Kidney (tissue), 14 donors: ENCODE measurements around the gene MOB3A. TPM values are rescaled to one million over a fixed set of nuclear protein-coding genes. Genes with fewer than 3 reads are reported as not detected.

Experiments used
- DNase-seq, 5 donors: peaks; one replicate each; pipeline ENCODE4 v3.0.0-alpha.2; 2013 to 2020
- FAIRE-seq: peaks from 2 replicates; lab custom pipeline; 2012; peaks lifted over from hg19 to GRCh38; lab: Jason Lieb, UNC
- H3K27ac ChIP-seq, 2 donors: one replicate each; pipeline ENCODE4 v1.7.0; 2013; ENCODE audit warnings: low read depth in 2 of 2, low read length in 2 of 2, inconsistent platforms in 1 of 2
- H3K27me3 ChIP-seq: one replicate; pipeline ENCODE4 v1.7.1; 2013; ENCODE audit warnings: low read length, inconsistent platforms; ENCODE audit not compliant: control insufficient read depth, insufficient read depth
- H3K36me3 ChIP-seq, 3 donors: one replicate each; pipeline versions ENCODE4 v1.7.0 to v1.7.1; 2013; ENCODE audit warnings: low read length in 3 of 3, control low read depth in 1 of 3, inconsistent platforms in 1 of 3; ENCODE audit not compliant: insufficient read depth in 3 of 3, control insufficient read depth in 2 of 3
- H3K4me1 ChIP-seq, 3 donors: one replicate each; pipeline versions ENCODE4 v1.7.0 to v1.7.1; 2013; ENCODE audit warnings: low read length in 3 of 3, inconsistent platforms in 1 of 3, low read depth in 1 of 3; ENCODE audit not compliant: control insufficient read depth in 2 of 3, insufficient read depth in 2 of 3
- H3K4me3 ChIP-seq, 3 donors: one replicate each; pipeline versions ENCODE4 v1.7.0 to v1.8.1; 2013; ENCODE audit warnings: low read length in 3 of 3, control low read depth in 1 of 3, inconsistent platforms in 1 of 3
- H3K9ac ChIP-seq, 3 donors: one replicate each; pipeline versions ENCODE4 v1.7.0 to v1.7.1; 2013; ENCODE audit warnings: low read length in 3 of 3, control low read depth in 1 of 3, inconsistent platforms in 1 of 3
- H3K9me3 ChIP-seq, 3 donors: one replicate each; pipeline versions ENCODE4 v1.7.0 to v1.7.1; 2013; ENCODE audit warnings: low read length in 3 of 3, control low read depth in 1 of 3, inconsistent platforms in 1 of 3; ENCODE audit not compliant: control insufficient read depth in 2 of 3, insufficient read depth in 1 of 3
- CTCF ChIP-seq: IDR thresholded peaks from 3 replicates; pipeline ENCODE4 v1.5.1; 2012; ENCODE audit warnings: mild to moderate bottlenecking, moderate library complexity, borderline replicate concordance; ENCODE audit not compliant: insufficient read depth; ENCODE audit errors: extremely low read depth
- intact Hi-C: fragments of 100-400 bp; cut with DNase I; formaldehyde crosslinking; loops from one replicate; pipeline ENCODE4 v1.11.1; 2022
- polyA plus RNA-seq: library from polyadenylated mRNA; stranded (reverse); fragments of 350-450 nt; fragmentation: Illumina TruSeq; extraction: RNeasy Lipid Tissue Mini Kit (QIAGEN cat#74804); gene quantifications from one replicate; pipeline ENCODE4 v1.2.3, GENCODE V29; 2014; ENCODE audit warnings: low read depth, low replicate concordance; ENCODE audit not compliant: insufficient read depth
- total RNA-seq: library from RNA; stranded (reverse); fragmentation: NEBNext Ultra II Directional; extraction: Animal tissue kit (Norgen Biotek cat#: 25700); gene quantifications from one replicate; pipeline ENCODE4 v1.2.1, GENCODE V29; 2021
- donor health status: control.
- donor health status: control.
- donor health status: control.
- donor health status: control.
- donor health status: control.
- donor health status: DM: yes; HTN: yes; CAD: no.
- donor health status: Normal renal cell carcinoma (clear cell type).

MOB3A gene
- total and polyA plus RNA-seq, 2 donors from 2014 or later = 16.9 to 59.7 TPM

- Histone ChIP-seq H3K36me3 (peaks cover 0 to 13% (median 12%) of the 10 kb centered on the region in 3 donors), H3K27ac (no peak overlapping the region), H3K9ac (no peak overlapping the region), H3K27me3 (no peaks in the 10 kb centered on the region), H3K4me1 (no peaks in the 10 kb centered on the region), H3K4me3 (no peak overlapping the region), H3K9me3 (no peaks in the 10 kb centered on the region)
- no peak for TF ChIP-seq CTCF
- no peak for FAIRE-seq
- intact Hi-C loops = no loop called here
- no peak for DNase-seq
Measured at GRCh38 chr19:2142173-2142829, 46.2 kb upstream of the MOB3A start.

- Histone ChIP-seq H3K4me1 (no peaks in the 10 kb centered on the region), H3K4me3 (no peak overlapping the region), H3K27ac (no peak overlapping the region), H3K9me3 (no peaks in the 10 kb centered on the region), H3K27me3 (no peaks in the 10 kb centered on the region), H3K9ac (no peak overlapping the region), H3K36me3 (peaks cover 0 to 13% (median 12%) of the 10 kb centered on the region in 3 donors)
- TF ChIP-seq CTCF = no peak
- DNase-seq = peak in 4 of 5 donors; percentile 72 to 80 (median 75)
- FAIRE-seq = no peak
- intact Hi-C loops = no loop called here
Measured at GRCh38 chr19:2140138-2140569, 44.0 kb upstream of the MOB3A start.

GRCh38 chr19:2139385-2140137 lies 43.4 kb upstream of the MOB3A start:
- H3K9me3 ChIP-seq = no peaks in the 10 kb centered on the region
- intact Hi-C loops = no loop called here
- no peak overlapping the region for H3K27ac ChIP-seq
- DNase-seq (peak in 3 of 5 donors; percentile 67 to 75 (median 71)), FAIRE-seq (no peak)
- no peak for TF ChIP-seq CTCF
- no peak overlapping the region for H3K4me3 ChIP-seq
- H3K27me3 ChIP-seq = no peaks in the 10 kb centered on the region
- no peak overlapping the region for H3K9ac ChIP-seq
- no peaks in the 10 kb centered on the region for H3K4me1 ChIP-seq
- peaks cover 0 to 13% (median 12%) of the 10 kb centered on the region in 3 donors for H3K36me3 ChIP-seq
